Muscle of arm (tissue), 12 donors: ENCODE measurements around the gene SLC6A9. TPM values are rescaled to one million over a fixed set of nuclear protein-coding genes. Genes with fewer than 3 reads are reported as not detected.

Experiments used
- DNase-seq: peaks from one replicate; pipeline ENCODE4 v3.0.0-alpha.2; 2013
- polyA plus RNA-seq, 12 donors: library from polyadenylated mRNA; unstranded; fragments of 120-200 nt; gene quantifications; one replicate each; pipeline ENCODE4 v1.2.1, GENCODE V29; 2013; ENCODE audit not compliant: insufficient read length in 12 of 12

SLC6A9 gene
- polyA plus RNA-seq, 12 donors, result 2.5 to 11.3 (median 3.5) TPM; not detected in 1

GRCh38 chr1:43947061-43947873 lies 84.0 kb downstream of the SLC6A9 start:
- DNase-seq, result no peak

Other genes starting within 250 kb of the SLC6A9 start
- gene ARTN, start 97.7 kb downstream of the SLC6A9 start, polyA plus RNA-seq, result 1 to 10 TPM in 5 of 12 donors, under 1 TPM in 5, not detected in 2; 0.54 to 5.7 (median 1.2) TPM
- gene IPO13, start 84.5 kb downstream of the SLC6A9 start, polyA plus RNA-seq, result 10 to 100 TPM in 11 of 12 donors, not detected in 1; 18.8 to 54.5 (median 25.7) TPM
- 10 to 100 TPM in 11 of 12 donors, not detected in 1; 13.4 to 27.2 (median 17.5) TPM for gene DPH2, start 61.5 kb downstream of the SLC6A9 start, polyA plus RNA-seq
- 100 to 1,000 TPM in 1 of 12 donors, 10 to 100 TPM in 10, not detected in 1; 33.9 to 111 (median 42.6) TPM for gene ATP6V0B, start 56.5 kb downstream of the SLC6A9 start, polyA plus RNA-seq
- 10 to 100 TPM in 11 of 12 donors, not detected in 1; 33.0 to 60.0 (median 39.6) TPM for gene B4GALT2, start 52.3 kb downstream of the SLC6A9 start, polyA plus RNA-seq
- 1 to 10 TPM in 5 of 12 donors, under 1 TPM in 5, not detected in 2; 0.67 to 4.2 (median 1.0) TPM for gene CCDC24, start 39.9 kb downstream of the SLC6A9 start, polyA plus RNA-seq
- gene KLF17, start 87.4 kb upstream of the SLC6A9 start, polyA plus RNA-seq, result under 1 TPM in 9 of 12 donors, not detected in 3; 0.05 to 0.43 (median 0.17) TPM
- gene KLF18, start 110.2 kb upstream of the SLC6A9 start, polyA plus RNA-seq, result not detected
- 10 to 100 TPM in 11 of 12 donors, not detected in 1; 27.7 to 50.8 (median 36.8) TPM for gene DMAP1, start 182.0 kb upstream of the SLC6A9 start, polyA plus RNA-seq